ENCODE data around the gene CPTP. TPM values are rescaled to one million over a fixed set of nuclear protein-coding genes. Genes with fewer than 3 reads are reported as not detected.

CPTP gene
- total and polyA plus RNA-seq, 11 donors, result 50.7 to 226 (median 72.4) TPM

- 73 to 84% (median 79%) methylated on average over 21 to 41 of the region's 41 CpGs for WGBS, 4 donors
- ATAC-seq (no peak), DNase-seq (no peak)
- Histone ChIP-seq H3K4me3 (no peak within 1 kb of the TSS), H3K4me1 (peaks cover 2 to 46% (median 14%) of the 10 kb centered on the region in 12 donors), H3K9me3 (no peaks in the 10 kb centered on the region), H3K27ac (no peak within 1 kb of the TSS), H3K36me3 (peaks cover 0 to 31% (median 22%) of the 10 kb centered on the region in 9 donors), H3K27me3 (no peaks in the 10 kb centered on the region)
- TF ChIP-seq, protein P1, sequence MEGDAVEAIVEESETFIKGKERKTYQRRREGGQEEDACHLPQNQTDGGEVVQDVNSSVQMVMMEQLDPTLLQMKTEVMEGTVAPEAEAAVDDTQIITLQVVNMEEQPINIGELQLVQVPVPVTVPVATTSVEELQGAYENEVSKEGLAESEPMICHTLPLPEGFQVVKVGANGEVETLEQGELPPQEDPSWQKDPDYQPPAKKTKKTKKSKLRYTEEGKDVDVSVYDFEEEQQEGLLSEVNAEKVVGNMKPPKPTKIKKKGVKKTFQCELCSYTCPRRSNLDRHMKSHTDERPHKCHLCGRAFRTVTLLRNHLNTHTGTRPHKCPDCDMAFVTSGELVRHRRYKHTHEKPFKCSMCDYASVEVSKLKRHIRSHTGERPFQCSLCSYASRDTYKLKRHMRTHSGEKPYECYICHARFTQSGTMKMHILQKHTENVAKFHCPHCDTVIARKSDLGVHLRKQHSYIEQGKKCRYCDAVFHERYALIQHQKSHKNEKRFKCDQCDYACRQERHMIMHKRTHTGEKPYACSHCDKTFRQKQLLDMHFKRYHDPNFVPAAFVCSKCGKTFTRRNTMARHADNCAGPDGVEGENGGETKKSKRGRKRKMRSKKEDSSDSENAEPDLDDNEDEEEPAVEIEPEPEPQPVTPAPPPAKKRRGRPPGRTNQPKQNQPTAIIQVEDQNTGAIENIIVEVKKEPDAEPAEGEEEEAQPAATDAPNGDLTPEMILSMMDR (IDR thresholded peaks at IDR 0.05), result no peak
- no peak for TF ChIP-seq POLR2A (IDR thresholded peaks at IDR 0.05)
- intact Hi-C loops (cut with DNase I), result no loop called here
Observed at GRCh38 chr1:1331068-1331965, 6.7 kb downstream of the CPTP start, which contains the start of gene TAS1R3. Gene TAS1R3, plus strand, starts transcription at chr1:1331280. Its CDS starts 66 bp downstream, at chr1:1331346.

DNA sequence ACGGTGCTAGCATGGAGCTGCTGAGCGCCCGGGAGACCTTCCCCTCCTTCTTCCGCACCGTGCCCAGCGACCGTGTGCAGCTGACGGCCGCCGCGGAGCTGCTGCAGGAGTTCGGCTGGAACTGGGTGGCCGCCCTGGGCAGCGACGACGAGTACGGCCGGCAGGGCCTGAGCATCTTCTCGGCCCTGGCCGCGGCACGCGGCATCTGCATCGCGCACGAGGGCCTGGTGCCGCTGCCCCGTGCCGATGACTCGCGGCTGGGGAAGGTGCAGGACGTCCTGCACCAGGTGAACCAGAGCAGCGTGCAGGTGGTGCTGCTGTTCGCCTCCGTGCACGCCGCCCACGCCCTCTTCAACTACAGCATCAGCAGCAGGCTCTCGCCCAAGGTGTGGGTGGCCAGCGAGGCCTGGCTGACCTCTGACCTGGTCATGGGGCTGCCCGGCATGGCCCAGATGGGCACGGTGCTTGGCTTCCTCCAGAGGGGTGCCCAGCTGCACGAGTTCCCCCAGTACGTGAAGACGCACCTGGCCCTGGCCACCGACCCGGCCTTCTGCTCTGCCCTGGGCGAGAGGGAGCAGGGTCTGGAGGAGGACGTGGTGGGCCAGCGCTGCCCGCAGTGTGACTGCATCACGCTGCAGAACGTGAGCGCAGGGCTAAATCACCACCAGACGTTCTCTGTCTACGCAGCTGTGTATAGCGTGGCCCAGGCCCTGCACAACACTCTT, 7.6 kb downstream of the CPTP start:
- Histone ChIP-seq H3K36me3 (peaks cover 0 to 34% (median 22%) of the 10 kb centered on the region in 9 donors), H3K27me3 (no peaks in the 10 kb centered on the region), H3K27ac (no peak overlapping the region), H3K4me1 (peaks cover 0 to 37% (median 9%) of the 10 kb centered on the region in 12 donors), H3K9me3 (no peaks in the 10 kb centered on the region), H3K4me3 (no peak overlapping the region)
- 76 to 87% (median 87%) methylated on average over 10 to 57 of the region's 57 CpGs for WGBS, 4 donors
- no peak for TF ChIP-seq POLR2A (IDR thresholded peaks at IDR 0.05)
- TF ChIP-seq, protein P1 (IDR thresholded peaks at IDR 0.05), result no peak
- DNase-seq, result no peak
- no peak for ATAC-seq
- intact Hi-C loops (cut with DNase I), result no loop called here

- no peak for ATAC-seq
Observed at GRCh38 chr1:1332774-1333480, 8.3 kb downstream of the CPTP start.

More at GRCh38 chr1:1332774-1333480, 8.3 kb downstream of the CPTP start:
- DNase-seq, result no peak
- Histone ChIP-seq H3K27me3 (no peaks in the 10 kb centered on the region), H3K4me3 (no peak overlapping the region), H3K36me3 (peaks cover 0 to 31% (median 18%) of the 10 kb centered on the region in 9 donors), H3K4me1 (peaks cover 0 to 29% (median 8%) of the 10 kb centered on the region in 12 donors), H3K9me3 (no peaks in the 10 kb centered on the region), H3K27ac (no peak overlapping the region)
- TF ChIP-seq, protein P1 (IDR thresholded peaks at IDR 0.05), result no peak
- TF ChIP-seq POLR2A (IDR thresholded peaks at IDR 0.05), result no peak
- intact Hi-C loops (cut with DNase I), result no loop called here
- WGBS, 4 donors, result 83 to 89% (median 88%) methylated on average over 28 to 48 of the region's 48 CpGs

Measured in heart left ventricle (tissue), 16 donors.